ENCODE measurements around the gene MROH9.

The MROH9 gene

GRCh38 chr1:171103862-171104261 is 168.5 kb downstream of the MROH9 start:
- Histone ChIP-seq H3K4me3 (ENCODE audit: low read depth, low read length) (no peak overlapping the region), H3K9me3 (no peaks in the 10 kb centered on the region)
- no peak for TF ChIP-seq CTCF (IDR thresholded peaks at IDR 0.05; ENCODE audit: low read depth, low read length)

DNA sequence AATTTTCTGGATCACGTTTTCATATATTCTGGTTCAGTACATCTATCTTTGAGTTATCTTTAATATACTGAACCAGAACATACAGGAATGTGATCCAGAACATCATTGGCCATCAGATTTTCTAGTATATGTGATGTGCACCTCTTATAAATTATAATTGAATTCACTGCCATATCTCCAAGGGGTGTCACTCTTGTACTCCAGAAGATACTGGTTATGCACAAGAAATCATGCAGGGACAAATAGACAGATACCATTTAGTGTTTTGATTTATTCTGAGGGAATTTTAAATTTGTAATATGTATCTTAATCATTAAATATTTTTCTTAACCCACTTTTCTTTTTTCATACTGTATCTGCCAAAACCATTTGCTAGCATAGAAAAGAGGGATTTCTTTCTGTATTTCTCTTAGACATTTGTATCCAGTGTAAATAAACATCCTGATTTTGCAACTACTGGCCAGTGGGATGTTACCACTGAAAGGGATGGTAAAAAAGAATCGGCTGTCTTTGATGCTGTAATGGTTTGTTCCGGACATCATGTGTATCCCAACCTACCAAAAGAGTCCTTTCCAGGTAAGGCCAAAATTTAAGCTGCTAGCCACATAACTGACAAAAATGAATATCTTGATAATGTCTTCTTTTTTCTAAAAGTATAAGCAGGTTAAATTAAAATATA is 172.1 kb downstream of the MROH9 start:
- Histone ChIP-seq H3K36me3 (no peaks in the 10 kb centered on the region), H3K9me3 (no peaks in the 10 kb centered on the region), H3K27me3 (no peaks in the 10 kb centered on the region; the same call in 1 of the 2 replicates), H3K4me1 (no peaks in the 10 kb centered on the region), H3K4me3 (ENCODE audit: low read depth, low read length) (no peak overlapping the region)
- DNase-seq = no peak
- TF ChIP-seq CTCF (IDR thresholded peaks at IDR 0.05; ENCODE audit: low read depth, low read length) = no peak

More at GRCh38 chr1:171103862-171104261, 168.5 kb downstream of the MROH9 start:
- DNase-seq = no peak
- no peaks in the 10 kb centered on the region for H3K4me1 ChIP-seq
- H3K27me3 ChIP-seq = no peaks in the 10 kb centered on the region
- no peaks in the 10 kb centered on the region for H3K36me3 ChIP-seq

DNA sequence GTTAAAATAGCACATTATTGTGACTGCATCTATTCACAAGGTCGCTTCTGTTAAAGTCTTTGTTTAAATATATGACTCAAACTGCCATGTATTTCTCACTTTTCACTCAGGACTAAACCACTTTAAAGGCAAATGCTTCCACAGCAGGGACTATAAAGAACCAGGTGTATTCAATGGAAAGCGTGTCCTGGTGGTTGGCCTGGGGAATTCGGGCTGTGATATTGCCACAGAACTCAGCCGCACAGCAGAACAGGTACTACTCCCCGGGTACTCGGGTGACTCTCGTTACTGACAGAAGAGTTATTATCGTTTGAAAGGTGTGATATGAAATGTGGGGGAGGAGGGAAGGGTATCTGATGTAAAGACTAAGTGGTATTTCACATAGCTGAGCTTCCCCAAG is 172.6 kb downstream of the MROH9 start:
- TF ChIP-seq CTCF (IDR thresholded peaks at IDR 0.05; ENCODE audit: low read depth, low read length) = no peak
- no peaks in the 10 kb centered on the region for H3K36me3 ChIP-seq

GRCh38 chr1:171109966-171110365 is 174.6 kb downstream of the MROH9 start:
- H3K4me3 ChIP-seq (ENCODE audit: low read depth, low read length) = no peak overlapping the region
- H3K27me3 ChIP-seq = no peaks in the 10 kb centered on the region; the same call in 1 of the 2 replicates
- H3K4me1 ChIP-seq = no peaks in the 10 kb centered on the region
- H3K36me3 ChIP-seq = no peaks in the 10 kb centered on the region
- DNase-seq = no peak
- H3K9me3 ChIP-seq = no peaks in the 10 kb centered on the region
- no peak for TF ChIP-seq CTCF (IDR thresholded peaks at IDR 0.05; ENCODE audit: low read depth, low read length)

More for the DNA sequence above, 172.6 kb downstream of the MROH9 start:
- H3K4me1 ChIP-seq = no peaks in the 10 kb centered on the region
- no peak overlapping the region for H3K4me3 ChIP-seq (ENCODE audit: low read depth, low read length)
- DNase-seq = no peak
- H3K9me3 ChIP-seq = no peaks in the 10 kb centered on the region
- H3K27me3 ChIP-seq = no peaks in the 10 kb centered on the region; the same call in 1 of the 2 replicates

DNA sequence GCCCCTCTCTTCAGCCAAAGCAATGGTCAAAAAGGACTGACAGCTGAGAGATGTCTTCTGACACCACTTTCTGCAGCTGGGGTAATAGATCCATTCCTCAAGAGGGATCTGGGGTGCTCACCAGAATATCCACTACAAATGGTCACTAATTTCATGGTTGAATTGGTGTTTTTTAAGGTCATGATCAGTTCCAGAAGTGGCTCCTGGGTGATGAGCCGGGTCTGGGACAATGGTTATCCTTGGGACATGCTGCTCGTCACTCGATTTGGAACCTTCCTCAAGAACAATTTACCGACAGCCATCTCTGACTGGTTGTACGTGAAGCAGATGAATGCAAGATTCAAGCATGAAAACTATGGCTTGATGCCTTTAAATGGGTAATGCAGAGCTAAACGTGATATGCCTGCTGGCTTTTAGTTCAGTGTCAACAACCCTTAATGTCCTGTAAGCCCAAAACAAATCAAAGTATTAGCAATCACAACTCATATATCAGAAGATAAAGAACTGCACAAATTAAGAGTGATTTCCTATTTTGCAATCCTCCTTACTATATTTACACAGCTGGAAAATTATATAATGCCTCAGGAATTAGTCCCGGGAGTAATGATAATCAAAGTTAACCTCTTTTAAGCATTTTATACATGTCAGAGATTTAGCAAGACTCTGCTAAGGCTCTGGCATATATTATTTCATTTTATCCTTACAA is 175.4 kb downstream of the MROH9 start:
- Histone ChIP-seq H3K4me1 (no peaks in the 10 kb centered on the region), H3K4me3 (ENCODE audit: low read depth, low read length) (no peak overlapping the region), H3K9me3 (no peaks in the 10 kb centered on the region), H3K36me3 (no peaks in the 10 kb centered on the region), H3K27me3 (no peaks in the 10 kb centered on the region; the same call in 1 of the 2 replicates)
- DNase-seq = no peak
- TF ChIP-seq CTCF (IDR thresholded peaks at IDR 0.05; ENCODE audit: low read depth, low read length) = no peak

DNA sequence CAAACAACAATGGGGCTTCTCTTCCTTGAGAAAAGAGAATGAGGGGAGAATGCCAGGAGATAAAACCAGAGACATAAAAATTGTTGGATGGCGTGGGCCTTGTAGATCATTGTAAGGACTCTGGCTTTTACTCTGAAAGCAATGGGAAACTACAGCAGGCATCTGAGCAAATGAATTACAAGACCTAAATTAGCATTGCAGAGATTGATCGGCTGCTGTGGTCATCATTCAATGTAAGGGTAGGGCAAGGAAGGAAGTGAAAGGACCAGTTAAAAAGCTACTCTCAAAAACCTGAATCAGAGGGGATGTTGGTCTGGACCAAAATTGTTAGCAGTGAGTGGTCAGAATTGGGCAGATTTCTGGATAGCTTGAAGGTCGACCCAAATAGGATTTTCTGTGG is 176.8 kb downstream of the MROH9 start:
- Histone ChIP-seq H3K36me3 (no peaks in the 10 kb centered on the region), H3K4me1 (no peaks in the 10 kb centered on the region), H3K27me3 (no peaks in the 10 kb centered on the region; the same call in 1 of the 2 replicates), H3K9me3 (no peaks in the 10 kb centered on the region), H3K4me3 (ENCODE audit: low read depth, low read length) (no peak overlapping the region)
- no peak for TF ChIP-seq CTCF (IDR thresholded peaks at IDR 0.05; ENCODE audit: low read depth, low read length)
- no peak for DNase-seq
